ENCODE data around the gene LMBR1.

DNA sequence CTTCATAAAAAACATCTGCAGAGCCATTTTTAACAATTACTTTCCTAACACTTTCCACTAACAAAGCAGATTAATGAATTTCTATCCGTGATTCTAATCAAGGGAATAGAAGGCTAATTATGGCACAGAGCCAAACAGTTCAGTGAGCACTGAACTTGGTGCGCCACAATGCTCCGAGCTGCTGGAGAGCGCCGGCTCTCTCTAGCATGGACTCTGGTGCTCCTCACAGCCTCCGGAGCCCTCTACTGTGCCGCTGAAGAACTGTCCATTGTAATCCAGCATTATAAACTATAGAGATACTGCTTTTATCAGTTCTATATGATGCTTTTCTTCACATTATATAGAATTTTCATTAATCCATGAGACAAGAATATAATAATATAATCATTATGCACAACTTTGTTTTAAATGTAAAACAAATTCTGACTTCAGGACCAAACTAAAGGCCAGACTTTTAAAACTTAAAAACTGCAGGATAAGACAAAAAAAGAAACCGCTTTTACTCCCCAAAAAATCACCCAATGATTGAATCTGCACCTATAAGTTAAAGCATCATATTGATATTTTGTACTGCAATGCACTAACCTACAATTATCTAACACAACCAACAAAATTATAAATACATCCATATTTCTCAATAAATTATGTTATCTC, 128.8 kb downstream of the LMBR1 start:
- no peak for TF ChIP-seq POLR2AphosphoS5 (IDR thresholded peaks at IDR 0.05; ENCODE audit: low read depth, low read length)
- TF ChIP-seq TAF1 (IDR thresholded peaks at IDR 0.05; ENCODE audit: low read depth, low read length): no peak
- no peak for TF ChIP-seq POLR2A (IDR thresholded peaks at IDR 0.05; ENCODE audit: low read depth, low read length)
- no peak for TF ChIP-seq PAX5 (IDR thresholded peaks at IDR 0.05; ENCODE audit: insufficient read depth, low read length, severe bottlenecking)

Data from GM12891 (cell line).